HUES6 (cell line): ENCODE data around the gene SSBP3.
A peak's percentile ranks its signal among the peaks of the same experiment; 100 is the strongest.
"Not testable (repeated sequence)": the region's sequence is repeated elsewhere in the genome, so short reads cannot be mapped to it uniquely, and the experiment has no call there.

Experiments
- H3K27ac ChIP-seq: 2 replicates; pipeline ENCODE4 v1.7.0; 2013; ENCODE audit warnings: low read depth, mild to moderate bottlenecking, low read length, inconsistent platforms
- H3K27me3 ChIP-seq: 2 replicates; pipeline ENCODE4 v1.6.1; 2013; ENCODE audit warnings: low read length; ENCODE audit not compliant: control insufficient read depth, insufficient read depth
- H3K36me3 ChIP-seq: 2 replicates; pipeline ENCODE4 v1.6.1; 2013; ENCODE audit warnings: low read length; ENCODE audit not compliant: control insufficient read depth, insufficient read depth
- H3K4me1 ChIP-seq: 2 replicates; pipeline ENCODE4 v1.6.1; 2013; ENCODE audit warnings: low read length; ENCODE audit not compliant: control insufficient read depth, insufficient read depth
- H3K4me3 ChIP-seq: 2 replicates; pipeline ENCODE4 v1.5.1; 2013; ENCODE audit warnings: low read depth, low read length
- H3K9ac ChIP-seq: one replicate; pipeline ENCODE4 v1.6.1; 2013; ENCODE audit warnings: mild to moderate bottlenecking, low read length
- H3K9me3 ChIP-seq: 2 replicates; pipeline ENCODE4 v1.6.1; 2013; ENCODE audit warnings: low read depth, low read length; ENCODE audit not compliant: control insufficient read depth, insufficient read depth

Gene SSBP3

GRCh38 chr1:54392401-54392800 lies 13.8 kb downstream of the SSBP3 start:
- H3K9me3 ChIP-seq = no peaks in the 10 kb centered on the region
- peaks cover 79% of the 10 kb centered on the region for H3K36me3 ChIP-seq
- no peak overlapping the region for H3K9ac ChIP-seq

GRCh38 chr1:54391450-54392209 lies 14.6 kb downstream of the SSBP3 start:
- H3K9ac ChIP-seq = no peak overlapping the region
- no peak overlapping the region for H3K27ac ChIP-seq
- H3K4me1 ChIP-seq = peaks cover 23% of the 10 kb centered on the region; the same call in 1 of the 2 replicates
- H3K9me3 ChIP-seq = no peaks in the 10 kb centered on the region
- no peaks in the 10 kb centered on the region for H3K27me3 ChIP-seq
- no peak overlapping the region for H3K4me3 ChIP-seq
- H3K36me3 ChIP-seq = peaks cover 72% of the 10 kb centered on the region

More at GRCh38 chr1:54392401-54392800, 13.8 kb downstream of the SSBP3 start:
- no peak overlapping the region for H3K27ac ChIP-seq
- H3K4me3 ChIP-seq = no peak overlapping the region
- no peaks in the 10 kb centered on the region for H3K27me3 ChIP-seq
- H3K4me1 ChIP-seq = peaks cover 24% of the 10 kb centered on the region; the same call in 1 of the 2 replicates

GRCh38 chr1:54390655-54391054 lies 15.5 kb downstream of the SSBP3 start:
- peaks cover 65% of the 10 kb centered on the region for H3K36me3 ChIP-seq
- H3K27me3 ChIP-seq = no peaks in the 10 kb centered on the region

GRCh38 chr1:54389608-54390007 lies 16.6 kb downstream of the SSBP3 start:
- not testable (repeated sequence) for H3K4me3 ChIP-seq, H3K27me3 ChIP-seq, H3K9ac ChIP-seq, H3K9me3 ChIP-seq, H3K27ac ChIP-seq
- peaks cover 33% of the 10 kb centered on the region; the same call in 1 of the 2 replicates for H3K4me1 ChIP-seq
- H3K36me3 ChIP-seq = peaks cover 61% of the 10 kb centered on the region

More at GRCh38 chr1:54390655-54391054, 15.5 kb downstream of the SSBP3 start:
- no peak overlapping the region for H3K4me3 ChIP-seq
- H3K9me3 ChIP-seq = no peaks in the 10 kb centered on the region
- peaks cover 23% of the 10 kb centered on the region; the same call in 1 of the 2 replicates for H3K4me1 ChIP-seq
- no peak overlapping the region for H3K9ac ChIP-seq
- H3K27ac ChIP-seq = no peak overlapping the region

- Histone ChIP-seq H3K4me1 (peaks cover 35% of the 10 kb centered on the region; the same call in 1 of the 2 replicates), H3K27me3 (no peaks in the 10 kb centered on the region), H3K27ac (no peak overlapping the region), H3K9me3 (no peaks in the 10 kb centered on the region), H3K36me3 (peaks cover 47% of the 10 kb centered on the region), H3K9ac (no peak overlapping the region), H3K4me3 (no peak overlapping the region)
Measured at GRCh38 chr1:54387419-54387818, 18.8 kb downstream of the SSBP3 start.

GRCh38 chr1:54385727-54386022 lies 20.5 kb downstream of the SSBP3 start:
- Histone ChIP-seq H3K27ac (no peak overlapping the region), H3K27me3 (no peaks in the 10 kb centered on the region), H3K36me3 (peaks cover 39% of the 10 kb centered on the region), H3K9me3 (no peaks in the 10 kb centered on the region), H3K4me3 (no peak overlapping the region), H3K4me1 (peaks cover 30% of the 10 kb centered on the region; the same call in 1 of the 2 replicates), H3K9ac (no peak overlapping the region)

GRCh38 chr1:54384918-54385726 lies 21.1 kb downstream of the SSBP3 start:
- Histone ChIP-seq H3K4me3 (no peak overlapping the region), H3K27me3 (no peaks in the 10 kb centered on the region), H3K27ac (no peak overlapping the region), H3K4me1 (peaks cover 35% of the 10 kb centered on the region), H3K9ac (peak overlapping the region; percentile 13), H3K36me3 (peaks cover 39% of the 10 kb centered on the region), H3K9me3 (no peaks in the 10 kb centered on the region)

GRCh38 chr1:54384471-54384870 lies 21.7 kb downstream of the SSBP3 start:
- no peak overlapping the region for H3K4me3 ChIP-seq
- H3K9ac ChIP-seq = no peak overlapping the region
- H3K9me3 ChIP-seq = no peaks in the 10 kb centered on the region
- no peak overlapping the region for H3K27ac ChIP-seq
- no peaks in the 10 kb centered on the region for H3K27me3 ChIP-seq
- H3K36me3 ChIP-seq = peaks cover 34% of the 10 kb centered on the region
- H3K4me1 ChIP-seq = peaks cover 42% of the 10 kb centered on the region

GRCh38 chr1:54381524-54381923 lies 24.7 kb downstream of the SSBP3 start:
- H3K27ac ChIP-seq = no peak overlapping the region
- H3K4me1 ChIP-seq = peaks cover 59% of the 10 kb centered on the region
- H3K4me3 ChIP-seq = no peak overlapping the region
- peaks cover 21% of the 10 kb centered on the region for H3K36me3 ChIP-seq
- no peak overlapping the region for H3K9ac ChIP-seq
- H3K27me3 ChIP-seq = no peaks in the 10 kb centered on the region
- no peaks in the 10 kb centered on the region for H3K9me3 ChIP-seq

GRCh38 chr1:54380290-54380882 lies 25.8 kb downstream of the SSBP3 start:
- H3K27me3 ChIP-seq = no peaks in the 10 kb centered on the region
- H3K9ac ChIP-seq = peak overlapping the region; percentile 84
- H3K4me1 ChIP-seq = peaks cover 68% of the 10 kb centered on the region
- no peak overlapping the region for H3K4me3 ChIP-seq
- H3K9me3 ChIP-seq = no peaks in the 10 kb centered on the region
- H3K36me3 ChIP-seq = peaks cover 21% of the 10 kb centered on the region
- peak overlapping the region; percentile 95 for H3K27ac ChIP-seq
